Neuronal stem cell (in vitro differentiated cells): ENCODE results near the gene STARD8.

Experiments
- DNase-seq: peaks from one replicate; pipeline ENCODE4 v3.0.0-alpha.2; 2013; ENCODE audit warnings: low spot score
- H2AFZ ChIP-seq: one replicate; pipeline ENCODE4 v1.6.1; 2013; ENCODE audit warnings: mild to moderate bottlenecking, low read length, inconsistent platforms
- H2AK5ac ChIP-seq: 2 replicates; pipeline ENCODE4 v1.6.1; 2013; ENCODE audit warnings: low read depth, mild to moderate bottlenecking, inconsistent platforms, low read length, moderate library complexity, mixed read lengths
- H2BK120ac ChIP-seq: 2 replicates; pipeline ENCODE4 v1.6.1; 2013; ENCODE audit warnings: low read depth, mild to moderate bottlenecking, inconsistent platforms, low read length, moderate library complexity, mixed read lengths
- H2BK12ac ChIP-seq: one replicate; pipeline ENCODE4 v1.6.1; 2013; ENCODE audit warnings: low read length, inconsistent platforms
- H2BK15ac ChIP-seq: 2 replicates; pipeline ENCODE4 v1.6.1; 2013; ENCODE audit warnings: mild to moderate bottlenecking, low read length, inconsistent platforms, mixed read lengths
- H2BK5ac ChIP-seq: one replicate; pipeline ENCODE4 v1.6.1; 2013; ENCODE audit warnings: inconsistent platforms, mild to moderate bottlenecking, low read length, moderate library complexity
- H3K14ac ChIP-seq: one replicate; pipeline ENCODE4 v1.6.1; 2013; ENCODE audit warnings: low read length, inconsistent platforms
- H3K18ac ChIP-seq: 2 replicates; pipeline ENCODE4 v1.6.1; 2013; ENCODE audit warnings: low read length, inconsistent platforms
- H3K23ac ChIP-seq: 2 replicates; pipeline ENCODE4 v1.6.1; 2013; ENCODE audit warnings: low read depth, mild to moderate bottlenecking, mixed read lengths, low read length, inconsistent platforms; ENCODE audit not compliant: poor library complexity
- H3K27ac ChIP-seq: replicated peaks from 3 replicates; pipeline ENCODE4 v1.5.1; 2013; ENCODE audit warnings: low read length, inconsistent platforms
- H3K27me3 ChIP-seq, 3 experiments: 2 replicates each; pipeline ENCODE4 v1.6.1; 2013; ENCODE audit warnings: low read length in 3 of 3, mild to moderate bottlenecking in 2 of 3, inconsistent platforms in 1 of 3, low read depth in 1 of 3, mixed read lengths in 1 of 3, moderate library complexity in 1 of 3; ENCODE audit not compliant: control insufficient read depth in 3 of 3, insufficient read depth in 3 of 3
- H3K36me3 ChIP-seq, 2 donors: replicated peaks in 1 of 2; 2 replicates each; pipeline ENCODE4 v1.6.1; 2013; ENCODE audit warnings: low read length in 2 of 2; ENCODE audit not compliant: control insufficient read depth in 2 of 2, insufficient read depth in 2 of 2
- H3K4ac ChIP-seq: 2 replicates; pipeline ENCODE4 v1.6.1; 2013; ENCODE audit warnings: inconsistent platforms, mild to moderate bottlenecking, low read length, moderate library complexity
- H3K4me1 ChIP-seq, 2 donors: 1 replicate in 1 of 2; 2 replicates in 1 of 2; pipeline ENCODE4 v1.6.1; 2013; ENCODE audit warnings: low read length in 2 of 2, low read depth in 1 of 2; ENCODE audit not compliant: control insufficient read depth in 2 of 2, insufficient read depth in 1 of 2
- H3K4me2 ChIP-seq: one replicate; pipeline ENCODE4 v1.6.1; 2013; ENCODE audit warnings: mild to moderate bottlenecking, low read length, inconsistent platforms; ENCODE audit not compliant: insufficient read depth, poor library complexity, severe bottlenecking
- H3K4me3 ChIP-seq, 2 donors: 2 replicates each; pipeline ENCODE4 v1.5.1; 2013; ENCODE audit warnings: low read length in 2 of 2, mild to moderate bottlenecking in 2 of 2, inconsistent platforms in 1 of 2, moderate library complexity in 1 of 2
- H3K79me1 ChIP-seq: one replicate; pipeline ENCODE4 v1.6.1; 2013; ENCODE audit warnings: low read depth, mild to moderate bottlenecking, inconsistent platforms, low read length, moderate library complexity
- H3K9ac ChIP-seq: one replicate; pipeline ENCODE4 v1.6.1; 2013; ENCODE audit warnings: mild to moderate bottlenecking, low read depth, low read length, inconsistent platforms; ENCODE audit not compliant: poor library complexity
- H3K9me3 ChIP-seq, 2 donors: replicated peaks in 1 of 2; 2 replicates each; pipeline versions ENCODE3 to v1.6.1; 2013; ENCODE audit warnings: low read length in 2 of 2, mild to moderate bottlenecking in 2 of 2, inconsistent platforms in 1 of 2, low read depth in 1 of 2, mixed read lengths in 1 of 2, moderate library complexity in 1 of 2; ENCODE audit not compliant: control insufficient read depth in 2 of 2, insufficient read depth in 1 of 2
- H4K8ac ChIP-seq: one replicate; pipeline ENCODE4 v1.6.1; 2013; ENCODE audit warnings: low read depth, mild to moderate bottlenecking, inconsistent platforms, low read length, moderate library complexity
- H4K91ac ChIP-seq: one replicate; pipeline ENCODE4 v1.6.1; 2013; ENCODE audit warnings: low read length, low read depth, mild to moderate bottlenecking, inconsistent platforms; ENCODE audit not compliant: poor library complexity
- WGBS, 2 donors: extraction: QIAGEN DNeasy Blood & Tissue Kit; methylation state at CpG; one replicate each; pipeline ENCODE4 v1.1.7; 2013; ENCODE audit warnings: missing lambda C conversion rate in 2 of 2, mixed read lengths in 1 of 2; ENCODE audit not compliant: insufficient read length in 2 of 2, insufficient replicate concordance in 1 of 2; ENCODE audit errors: extremely low coverage in 2 of 2; 5-methylcytosine and 5-hydroxymethylcytosine counted together

The STARD8 gene

DNA sequence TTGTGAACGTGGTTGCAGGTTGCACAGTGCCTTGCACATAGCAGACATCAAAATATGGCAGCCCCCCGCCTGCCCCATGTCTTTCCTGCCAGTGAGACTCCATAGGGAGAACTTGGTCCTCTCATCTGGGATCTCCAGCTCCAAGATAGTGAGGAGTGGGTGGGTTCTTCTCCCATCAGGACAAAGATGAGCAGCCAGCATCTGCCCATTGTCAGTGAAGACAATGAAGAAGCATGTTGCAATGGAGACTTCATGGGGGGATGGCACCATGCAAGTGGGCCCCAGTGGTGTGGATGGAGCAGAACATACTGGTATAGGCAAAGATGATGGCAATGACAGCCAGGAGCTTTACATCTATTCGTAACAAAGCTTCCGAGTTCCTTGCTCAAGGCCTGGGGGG lies 80.2 kb downstream of the STARD8 start:
- DNase-seq: no peak

DNA sequence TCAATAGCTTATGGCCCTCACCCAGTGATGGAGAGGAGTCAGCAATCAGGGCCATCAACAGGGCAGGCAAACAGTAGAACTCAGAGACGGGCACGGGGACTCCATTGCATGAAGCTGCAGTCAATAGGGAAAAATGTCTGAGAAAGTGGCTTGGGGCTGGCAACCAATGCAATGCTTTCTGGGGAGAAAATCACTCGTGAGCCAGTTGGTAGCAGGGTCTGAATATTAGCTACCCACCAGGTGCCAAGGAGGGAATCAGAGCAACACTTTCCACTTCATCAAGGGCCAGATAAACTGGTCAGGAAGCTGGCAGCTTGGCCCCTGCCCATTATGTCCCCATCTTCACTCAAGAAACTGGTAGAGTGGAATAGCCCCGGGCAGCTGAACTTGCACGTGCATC lies 80.7 kb downstream of the STARD8 start:
- DNase-seq: no peak
- Histone ChIP-seq H3K9ac (no peak overlapping the region), H3K79me1 (no peaks in the 10 kb centered on the region), H3K23ac (no peak overlapping the region), H3K4ac (no peak overlapping the region), H3K18ac (no peak overlapping the region), H3K27me3 (no peaks in the 10 kb centered on the region), H2AFZ (no peak overlapping the region), H3K27ac (no peak overlapping the region), H3K14ac (no peak overlapping the region), H3K9me3 (no peaks in the 10 kb centered on the region), H2BK15ac (no peak overlapping the region), H3K36me3 (no peaks in the 10 kb centered on the region), H2BK120ac (no peak overlapping the region), H2BK12ac (no peak overlapping the region), H2AK5ac (no peak overlapping the region), H3K4me1 (no peaks in the 10 kb centered on the region), H3K4me3 (no peak overlapping the region), H4K8ac (no peak overlapping the region), H4K91ac (no peak overlapping the region), H2BK5ac (no peak overlapping the region), H3K4me2 (no peak overlapping the region)
- no CpG with 5 or more reads among the region's 5 CpGs for WGBS, 2 donors

More for the DNA sequence above, 80.2 kb downstream of the STARD8 start:
- H3K4me3 ChIP-seq: no peak overlapping the region
- no peak overlapping the region for H3K4me2 ChIP-seq
- H3K14ac ChIP-seq: no peak overlapping the region
- H2AK5ac ChIP-seq: no peak overlapping the region
- H4K91ac ChIP-seq: no peak overlapping the region
- no peak overlapping the region for H2BK15ac ChIP-seq
- no peak overlapping the region for H2BK12ac ChIP-seq
- H2BK5ac ChIP-seq: no peak overlapping the region
- no peaks in the 10 kb centered on the region for H3K27me3 ChIP-seq
- H3K36me3 ChIP-seq: no peaks in the 10 kb centered on the region
- no peaks in the 10 kb centered on the region for H3K9me3 ChIP-seq
- H3K4ac ChIP-seq: no peak overlapping the region
- H3K4me1 ChIP-seq: no peaks in the 10 kb centered on the region
- no peak overlapping the region for H3K18ac ChIP-seq
- H3K23ac ChIP-seq: no peak overlapping the region
- H4K8ac ChIP-seq: no peak overlapping the region
- H3K79me1 ChIP-seq: no peaks in the 10 kb centered on the region
- no peak overlapping the region for H3K9ac ChIP-seq
- WGBS, 2 donors: no CpG with 5 or more reads among the region's 4 CpGs
- no peak overlapping the region for H2BK120ac ChIP-seq
- H2AFZ ChIP-seq: no peak overlapping the region
- H3K27ac ChIP-seq: no peak overlapping the region

DNA sequence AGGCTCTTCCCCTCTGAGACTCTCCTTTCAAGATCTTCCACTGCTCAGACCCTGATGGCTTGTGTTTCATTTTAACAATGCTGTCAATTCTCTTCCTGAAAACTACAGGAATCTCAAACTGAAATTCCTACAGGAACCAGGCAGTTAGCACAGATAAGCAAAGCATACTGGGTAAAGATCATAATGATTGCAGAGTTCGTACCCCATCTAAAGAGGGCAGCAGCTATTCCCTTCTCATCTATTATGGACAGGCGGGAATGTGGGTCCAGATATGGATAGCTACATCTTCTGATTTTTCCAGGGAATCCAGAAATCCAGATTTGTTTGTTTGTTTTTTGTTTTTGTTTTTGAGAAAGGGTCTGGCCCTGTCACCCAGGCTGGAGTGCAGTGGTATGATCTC lies 83.8 kb downstream of the STARD8 start:
- Histone ChIP-seq H3K4me2 (no peak overlapping the region), H2BK5ac (no peak overlapping the region), H4K91ac (no peak overlapping the region), H3K27me3 (no peaks in the 10 kb centered on the region), H3K18ac (no peak overlapping the region), H3K4me3 (no peak overlapping the region), H3K27ac (no peak overlapping the region), H2BK120ac (no peak overlapping the region), H3K23ac (no peak overlapping the region), H3K9ac (no peak overlapping the region), H2BK12ac (no peak overlapping the region), H2AK5ac (no peak overlapping the region), H2BK15ac (no peak overlapping the region), H3K36me3 (no peaks in the 10 kb centered on the region), H2AFZ (no peak overlapping the region), H3K9me3 (no peaks in the 10 kb centered on the region), H3K79me1 (no peaks in the 10 kb centered on the region), H3K14ac (no peak overlapping the region), H4K8ac (no peak overlapping the region), H3K4me1 (no peaks in the 10 kb centered on the region), H3K4ac (no peak overlapping the region)
- WGBS, 2 donors: no CpG with 5 or more reads among the region's 2 CpGs
- no peak for DNase-seq

DNA sequence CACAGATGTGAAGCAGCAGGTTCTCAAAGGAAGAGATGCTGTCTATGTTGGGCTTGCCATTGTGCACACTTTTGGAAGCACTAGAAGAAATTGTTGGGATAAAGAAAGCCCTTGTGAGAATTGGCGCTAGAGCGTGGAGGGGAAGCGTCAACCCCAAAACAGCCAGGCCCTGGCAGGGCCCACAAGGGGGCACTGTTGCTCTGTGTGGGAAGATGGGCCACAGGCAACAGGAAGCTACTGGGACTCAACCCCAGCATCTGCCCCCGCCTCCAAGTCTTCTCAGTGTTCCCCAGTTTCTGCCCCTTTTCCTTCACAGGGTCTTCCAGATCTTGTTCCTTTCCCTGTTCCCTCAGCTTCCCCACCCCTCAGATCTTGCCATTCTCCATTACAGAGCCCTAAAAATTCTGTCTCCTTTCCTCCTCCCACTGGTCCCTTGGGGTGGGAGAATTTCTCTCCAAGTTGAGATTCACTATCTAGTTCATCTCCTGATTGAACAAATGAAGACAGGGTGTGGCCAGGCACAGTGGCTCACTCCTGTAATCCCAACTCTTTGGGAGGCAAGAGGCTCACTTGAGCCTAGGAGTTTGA lies 85.5 kb downstream of the STARD8 start:
- no peak overlapping the region for H2BK5ac ChIP-seq
- WGBS, 2 donors: no CpG with 5 or more reads among the region's 4 CpGs
- peak; percentile 49 for DNase-seq
- H3K27me3 ChIP-seq: no peaks in the 10 kb centered on the region
- H3K4me1 ChIP-seq: no peaks in the 10 kb centered on the region
- no peak overlapping the region for H3K18ac ChIP-seq
- H3K4me3 ChIP-seq: no peak overlapping the region
- no peak overlapping the region for H3K9ac ChIP-seq
- no peak overlapping the region for H3K14ac ChIP-seq
- no peak overlapping the region for H3K4ac ChIP-seq
- H2BK15ac ChIP-seq: no peak overlapping the region
- H2AFZ ChIP-seq: no peak overlapping the region
- H3K4me2 ChIP-seq: peak overlapping the region; percentile 11
- H2BK12ac ChIP-seq: no peak overlapping the region
- no peak overlapping the region for H2AK5ac ChIP-seq
- H3K27ac ChIP-seq: no peak overlapping the region
- H3K36me3 ChIP-seq: no peaks in the 10 kb centered on the region
- no peaks in the 10 kb centered on the region for H3K9me3 ChIP-seq
- no peak overlapping the region for H4K91ac ChIP-seq
- H3K23ac ChIP-seq: no peak overlapping the region
- H3K79me1 ChIP-seq: no peaks in the 10 kb centered on the region
- no peak overlapping the region for H4K8ac ChIP-seq
- no peak overlapping the region for H2BK120ac ChIP-seq
